Osteoblast (primary cell): ENCODE data around the gene TENM4. TPM values are rescaled to one million over a fixed set of nuclear protein-coding genes. Genes with fewer than 3 reads are reported as not detected.
A peak's percentile ranks its signal among the peaks of the same experiment; 100 is the strongest.

ENCODE experiments used
- DNase-seq: peaks from one replicate; pipeline ENCODE4 v3.0.0; 2011; ENCODE audit warnings: low spot score, mixed read lengths; ENCODE audit not compliant: insufficient read length; ENCODE audit errors: missing footprints
- H2AFZ ChIP-seq: 2 replicates; pipeline ENCODE4 v1.6.0; 2011; ENCODE audit warnings: mild to moderate bottlenecking, low read length
- H3K27ac ChIP-seq: 2 replicates; pipeline ENCODE4 v1.5.1; 2011; ENCODE audit warnings: mild to moderate bottlenecking, low read depth, low read length, moderate library complexity
- H3K27me3 ChIP-seq: 2 replicates; pipeline ENCODE4 v1.6.0; 2012; ENCODE audit warnings: mild to moderate bottlenecking, control low read depth, inconsistent platforms, low read length, moderate library complexity; ENCODE audit not compliant: insufficient read depth
- H3K36me3 ChIP-seq: 2 replicates; pipeline ENCODE4 v1.5.1; 2011; ENCODE audit warnings: mild to moderate bottlenecking, low read length, control low read depth, moderate library complexity; ENCODE audit not compliant: insufficient read depth
- H3K4me1 ChIP-seq: 2 replicates; pipeline ENCODE4 v1.5.1; 2011; ENCODE audit warnings: mild to moderate bottlenecking, low read length, control low read depth, moderate library complexity; ENCODE audit not compliant: insufficient read depth
- H3K4me2 ChIP-seq: 2 replicates; pipeline ENCODE4 v1.6.0; 2011; ENCODE audit warnings: mild to moderate bottlenecking, low read length; ENCODE audit not compliant: insufficient read depth
- H3K4me3 ChIP-seq: fragments of 200-600 bp; sonication (generic); 3 replicates; pipeline ENCODE4 v1.5.1; 2012; ENCODE audit warnings: mild to moderate bottlenecking, low read length, inconsistent platforms; ENCODE audit not compliant: insufficient read depth
- H3K79me2 ChIP-seq: 2 replicates; pipeline ENCODE4 v1.6.0; 2012; ENCODE audit warnings: mild to moderate bottlenecking, low read length, control low read depth, inconsistent platforms; ENCODE audit not compliant: insufficient read depth
- H3K9me3 ChIP-seq: 2 replicates; pipeline ENCODE4 v1.5.1; 2011; ENCODE audit warnings: low read depth, low read length, control low read depth
- H4K20me1 ChIP-seq: 2 replicates; pipeline ENCODE4 v1.6.0; 2012; ENCODE audit warnings: mild to moderate bottlenecking, low read length, control low read depth; ENCODE audit not compliant: insufficient read depth
- total RNA-seq: library from RNA; depleted of rRNA; stranded (reverse); fragments of >200 nt; gene quantifications from 2 replicates; pipeline ENCODE4 v1.2.3, GENCODE V29; 2012
- TF ChIP-seq, protein P1 (sequence below): IDR thresholded peaks from 2 replicates; pipeline ENCODE4 v1.5.1; 2011; ENCODE audit warnings: mild to moderate bottlenecking, low read depth, low read length, moderate library complexity; ENCODE audit errors: extremely low read depth

Gene TENM4
- total RNA-seq, 1 donor: 63.3 TPM

GRCh38 chr11:78841456-78842060 lies 599.3 kb downstream of the TENM4 start:
- H2AFZ ChIP-seq: no peak overlapping the region
- TF ChIP-seq, protein P1, sequence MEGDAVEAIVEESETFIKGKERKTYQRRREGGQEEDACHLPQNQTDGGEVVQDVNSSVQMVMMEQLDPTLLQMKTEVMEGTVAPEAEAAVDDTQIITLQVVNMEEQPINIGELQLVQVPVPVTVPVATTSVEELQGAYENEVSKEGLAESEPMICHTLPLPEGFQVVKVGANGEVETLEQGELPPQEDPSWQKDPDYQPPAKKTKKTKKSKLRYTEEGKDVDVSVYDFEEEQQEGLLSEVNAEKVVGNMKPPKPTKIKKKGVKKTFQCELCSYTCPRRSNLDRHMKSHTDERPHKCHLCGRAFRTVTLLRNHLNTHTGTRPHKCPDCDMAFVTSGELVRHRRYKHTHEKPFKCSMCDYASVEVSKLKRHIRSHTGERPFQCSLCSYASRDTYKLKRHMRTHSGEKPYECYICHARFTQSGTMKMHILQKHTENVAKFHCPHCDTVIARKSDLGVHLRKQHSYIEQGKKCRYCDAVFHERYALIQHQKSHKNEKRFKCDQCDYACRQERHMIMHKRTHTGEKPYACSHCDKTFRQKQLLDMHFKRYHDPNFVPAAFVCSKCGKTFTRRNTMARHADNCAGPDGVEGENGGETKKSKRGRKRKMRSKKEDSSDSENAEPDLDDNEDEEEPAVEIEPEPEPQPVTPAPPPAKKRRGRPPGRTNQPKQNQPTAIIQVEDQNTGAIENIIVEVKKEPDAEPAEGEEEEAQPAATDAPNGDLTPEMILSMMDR: no peak
- peaks cover 20% of the 10 kb centered on the region for H3K4me1 ChIP-seq
- no peaks in the 10 kb centered on the region for H3K9me3 ChIP-seq
- DNase-seq: no peak
- H3K4me3 ChIP-seq: no peak overlapping the region
- H3K36me3 ChIP-seq: no peaks in the 10 kb centered on the region
- H3K27ac ChIP-seq: no peak overlapping the region
- no peak overlapping the region for H3K4me2 ChIP-seq
- H4K20me1 ChIP-seq: no peaks in the 10 kb centered on the region
- H3K27me3 ChIP-seq: no peaks in the 10 kb centered on the region
- no peaks in the 10 kb centered on the region for H3K79me2 ChIP-seq

- H3K4me1 ChIP-seq: peaks cover 20% of the 10 kb centered on the region
Observed at GRCh38 chr11:78840623-78841022, 600.2 kb downstream of the TENM4 start.

DNA sequence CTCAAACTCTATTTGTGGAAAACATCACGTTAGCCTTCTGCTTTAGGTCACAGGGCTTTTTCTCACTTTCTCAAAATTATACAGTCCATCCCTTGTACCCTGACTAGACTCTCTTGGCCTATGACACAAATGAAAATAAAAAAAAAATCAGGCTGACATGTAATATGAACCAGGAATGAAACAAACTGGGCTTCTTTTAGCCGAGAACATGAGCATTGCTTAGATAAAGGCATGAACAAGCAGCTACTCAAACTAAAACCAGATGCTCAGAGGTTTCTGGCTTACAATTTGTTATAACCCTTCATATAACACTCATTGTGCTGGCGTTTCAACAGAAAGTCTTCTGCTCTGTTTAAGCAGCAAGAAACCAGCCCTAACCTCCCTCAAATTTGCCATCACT lies 600.6 kb downstream of the TENM4 start:
- H3K27me3 ChIP-seq: no peaks in the 10 kb centered on the region
- H2AFZ ChIP-seq: peak overlapping the region; percentile 67
- no peaks in the 10 kb centered on the region for H3K9me3 ChIP-seq
- H3K4me1 ChIP-seq: peaks cover 20% of the 10 kb centered on the region
- peak overlapping the region; percentile 59 for H3K4me2 ChIP-seq
- H3K36me3 ChIP-seq: no peaks in the 10 kb centered on the region
- TF ChIP-seq, protein P1: no peak
- H3K4me3 ChIP-seq: no peak overlapping the region
- DNase-seq: no peak
- H4K20me1 ChIP-seq: no peaks in the 10 kb centered on the region
- no peaks in the 10 kb centered on the region for H3K79me2 ChIP-seq
- peak overlapping the region; percentile 68 for H3K27ac ChIP-seq

More at GRCh38 chr11:78840623-78841022, 600.2 kb downstream of the TENM4 start:
- TF ChIP-seq, protein P1: no peak
- Histone ChIP-seq H3K4me2 (peak overlapping the region; percentile 59), H3K4me3 (no peak overlapping the region), H2AFZ (peak overlapping the region; percentile 67), H4K20me1 (no peaks in the 10 kb centered on the region), H3K79me2 (no peaks in the 10 kb centered on the region), H3K9me3 (no peaks in the 10 kb centered on the region), H3K36me3 (no peaks in the 10 kb centered on the region), H3K27me3 (no peaks in the 10 kb centered on the region), H3K27ac (peak overlapping the region; percentile 68)
- no peak for DNase-seq

- Histone ChIP-seq H2AFZ (no peak overlapping the region), H3K4me3 (no peak overlapping the region), H4K20me1 (no peaks in the 10 kb centered on the region), H3K27ac (no peak overlapping the region), H3K79me2 (no peaks in the 10 kb centered on the region), H3K9me3 (no peaks in the 10 kb centered on the region), H3K4me2 (no peak overlapping the region), H3K4me1 (peaks cover 20% of the 10 kb centered on the region), H3K27me3 (no peaks in the 10 kb centered on the region), H3K36me3 (no peaks in the 10 kb centered on the region)
- TF ChIP-seq, protein P1: no peak
- no peak for DNase-seq
Observed at GRCh38 chr11:78838417-78838816, 602.4 kb downstream of the TENM4 start.
